HTR-8/SVneo (cell line): ENCODE data around the gene MRPL28.

Source experiments
- DNase-seq: peaks from one replicate; pipeline ENCODE4 v3.0.0; 2011; ENCODE audit warnings: low spot score, mixed read lengths; ENCODE audit not compliant: insufficient read length
- FAIRE-seq: peaks from 2 replicates; lab custom pipeline; 2011; peaks lifted over from hg19 to GRCh38; lab: Jason Lieb, UNC

MRPL28 gene

GRCh38 chr16:375927-376816 is 5.8 kb upstream of the MRPL28 start:
- FAIRE-seq (no peak), DNase-seq (no peak)

DNA sequence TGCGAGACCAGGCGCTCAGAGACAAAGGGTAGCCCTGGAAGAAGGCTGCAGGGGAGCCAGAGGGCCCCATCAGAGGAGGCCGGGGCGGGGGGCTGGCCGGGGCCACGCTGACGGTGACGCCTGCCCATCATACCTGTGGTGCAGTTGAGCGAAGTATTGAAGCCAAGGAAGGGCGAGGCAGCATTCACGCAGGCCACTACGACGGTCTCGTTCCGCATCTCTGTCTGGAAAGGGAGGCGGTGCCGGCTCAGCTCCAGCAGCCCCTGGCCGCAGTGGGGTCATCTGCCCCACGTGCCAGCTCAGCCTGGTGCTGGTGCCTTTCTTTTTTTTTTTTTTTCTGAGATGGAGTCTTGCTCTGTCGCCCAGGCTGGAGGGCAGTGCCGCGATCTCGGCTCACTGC is 4.9 kb upstream of the MRPL28 start:
- DNase-seq (no peak), FAIRE-seq (no peak)

DNA sequence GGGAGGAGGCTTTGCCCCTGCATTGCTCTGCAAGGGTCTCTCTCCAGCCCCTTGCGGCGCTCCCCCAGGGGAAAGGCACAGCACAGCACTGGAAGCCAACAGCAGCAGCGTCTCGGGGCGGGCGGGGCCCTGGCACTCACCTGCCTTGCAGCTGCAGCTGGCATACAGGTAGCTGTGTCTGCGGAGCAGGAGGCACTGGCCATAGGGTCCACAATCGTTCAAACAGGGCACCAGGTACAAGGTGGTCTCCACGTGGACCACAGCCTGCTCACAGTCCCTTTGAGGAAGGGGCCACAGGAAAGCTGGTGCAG is 4.2 kb upstream of the MRPL28 start:
- FAIRE-seq = no peak
- no peak for DNase-seq

DNA sequence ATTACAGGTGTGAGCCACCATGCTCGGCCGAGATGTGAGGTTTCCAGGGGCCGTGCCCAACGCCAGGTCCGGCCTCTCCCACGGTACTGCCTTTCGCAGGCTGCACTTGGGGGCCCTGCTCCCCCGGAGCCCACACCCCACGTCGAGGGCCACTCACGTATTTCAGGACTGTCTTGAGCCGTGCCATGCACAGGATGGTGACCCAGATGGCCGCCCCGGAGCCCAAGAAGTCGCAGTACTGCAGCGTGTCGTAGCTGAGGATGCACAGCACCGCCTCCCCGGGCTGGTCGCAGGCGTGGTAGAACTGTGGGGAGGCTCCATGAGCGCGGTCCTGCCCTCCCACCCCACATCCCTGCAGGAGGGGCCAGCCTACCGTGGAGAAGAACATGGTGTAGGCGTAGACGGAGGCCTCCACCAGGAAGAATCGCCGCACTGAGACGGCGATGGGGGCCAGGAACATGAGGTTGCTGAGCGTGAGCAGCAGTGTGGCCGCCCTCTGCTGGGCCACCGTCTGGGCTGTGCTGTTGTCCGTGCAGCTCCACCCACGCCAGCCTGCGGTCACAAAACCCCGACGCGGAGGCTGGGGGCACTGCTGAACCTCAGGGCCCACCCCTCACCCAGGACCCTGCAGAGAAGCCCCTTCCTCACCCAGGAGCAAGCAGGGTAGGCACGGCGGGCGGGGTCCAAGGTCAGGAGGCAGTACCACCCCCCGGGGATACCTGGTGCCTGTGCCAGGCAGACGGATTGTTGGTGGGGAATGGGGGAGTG is 3.7 kb upstream of the MRPL28 start:
- FAIRE-seq = no peak
- no peak for DNase-seq

DNA sequence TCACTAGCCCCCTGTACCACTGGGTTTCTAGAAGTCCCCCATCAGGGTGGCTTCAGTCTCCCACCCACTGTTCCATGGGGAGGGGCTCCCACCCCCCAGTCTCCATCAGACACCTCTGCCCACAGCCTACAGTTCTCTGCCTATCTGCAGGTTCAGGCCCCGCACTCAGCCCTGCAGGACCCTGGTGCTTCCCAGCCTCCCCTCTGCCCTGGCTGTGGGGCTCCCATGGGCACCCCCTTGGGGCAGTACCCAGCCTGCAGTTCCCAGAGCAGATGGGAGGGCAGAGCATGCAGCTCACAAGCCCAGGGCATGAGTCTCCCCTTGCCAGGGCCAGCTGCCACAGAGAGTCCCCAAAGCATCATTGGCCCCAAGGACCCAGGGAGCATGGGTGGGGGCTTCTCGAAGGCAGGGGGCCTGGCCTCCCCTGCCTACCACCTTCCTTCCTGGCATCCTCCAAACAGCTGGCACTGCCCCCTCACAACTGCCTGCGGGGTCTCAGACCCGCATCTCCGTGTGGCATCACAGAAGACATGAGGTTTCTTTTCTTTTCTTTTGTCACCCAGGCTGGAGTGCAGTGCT is 2.8 kb upstream of the MRPL28 start:
- FAIRE-seq (no peak), DNase-seq (no peak)

GRCh38 chr16:372302-372983 is 2.1 kb upstream of the MRPL28 start:
- FAIRE-seq (no peak), DNase-seq (no peak)

DNA sequence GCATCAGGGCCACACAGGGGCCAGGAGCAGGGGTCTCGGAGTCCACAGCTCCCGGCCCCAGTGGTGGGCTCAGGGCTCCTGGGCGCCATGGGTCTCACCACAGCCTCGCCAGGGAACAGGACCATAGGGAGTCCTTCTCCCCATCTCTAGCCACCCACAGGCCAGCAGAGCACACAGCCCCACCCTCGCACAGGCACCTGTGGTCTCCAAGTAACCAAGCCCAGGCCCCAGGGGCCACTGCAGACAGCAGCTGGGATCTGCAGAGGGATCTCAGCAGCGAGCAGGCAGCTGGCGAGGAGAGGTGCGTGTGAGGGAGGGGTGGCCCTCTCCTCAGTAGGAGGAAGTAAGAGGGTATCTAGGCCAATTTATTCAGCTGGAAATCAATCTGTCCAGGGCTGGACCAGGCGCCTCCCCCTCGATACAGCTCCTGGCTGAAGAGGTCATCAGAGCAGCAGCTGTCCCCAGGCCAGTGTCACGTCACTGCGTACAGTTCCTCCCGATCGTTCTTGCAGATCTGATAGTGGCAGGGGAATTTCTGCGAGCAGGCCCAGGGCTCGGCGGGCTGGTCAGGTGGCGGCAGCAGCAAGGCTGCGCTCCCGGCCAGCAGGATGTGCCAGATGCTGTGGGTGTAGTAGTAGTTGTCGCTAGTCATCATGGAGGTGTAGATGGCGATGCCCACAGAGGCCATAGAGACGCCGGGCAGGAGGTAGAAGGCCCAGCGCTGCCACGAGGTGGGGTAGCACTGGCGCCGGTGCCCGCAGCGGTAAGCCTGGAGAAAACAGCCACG is 1.4 kb upstream of the MRPL28 start:
- FAIRE-seq (no peak), DNase-seq (no peak)

GRCh38 chr16:370979-371514 is 709 bp upstream of the MRPL28 start:
- FAIRE-seq = no peak
- no peak for DNase-seq

- FAIRE-seq (no peak), DNase-seq (no peak)
Observed at GRCh38 chr16:369866-370436, 387 bp downstream of the MRPL28 start.

GRCh38 chr16:369275-369865 is 968 bp downstream of the MRPL28 start:
- FAIRE-seq = no peak
- no peak for DNase-seq

DNA sequence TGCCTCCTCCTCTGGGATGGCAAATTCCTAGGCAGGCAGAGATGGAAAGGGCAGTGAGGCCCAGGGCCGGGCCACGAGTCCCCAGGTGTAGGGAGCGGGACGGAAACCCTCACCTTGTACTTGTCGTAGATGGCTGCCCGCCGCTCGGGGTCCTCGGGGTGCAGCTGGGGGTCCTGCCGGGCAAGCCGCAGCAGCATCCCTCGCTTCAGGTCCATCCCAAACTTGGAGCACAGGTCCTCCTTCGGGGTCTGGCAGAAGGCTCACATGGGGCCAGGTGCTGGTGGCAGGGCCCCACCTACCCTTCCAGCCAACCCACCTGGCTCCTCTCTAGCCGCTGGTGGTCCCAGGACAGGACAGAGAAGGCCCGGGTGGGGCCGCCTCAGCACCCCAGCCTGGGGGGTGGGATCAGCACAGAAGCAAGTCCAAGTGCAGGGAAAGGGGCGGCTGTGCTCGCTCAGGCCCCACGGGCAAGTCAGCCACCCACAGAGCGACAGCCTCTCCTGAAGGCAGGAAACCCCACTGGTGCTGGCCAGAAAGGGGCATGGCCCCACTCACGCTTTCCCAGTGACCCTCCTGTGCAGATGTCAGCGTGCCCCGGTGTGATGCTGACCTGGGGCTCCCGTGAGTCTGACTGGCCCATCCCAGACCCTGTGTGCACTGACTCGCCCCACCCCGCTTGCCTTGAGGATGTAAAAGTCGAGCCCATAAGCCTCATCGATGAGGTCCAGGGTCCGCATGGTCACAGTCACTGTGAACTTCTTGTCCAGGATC is 1.8 kb downstream of the MRPL28 start:
- no peak for FAIRE-seq
- DNase-seq = no peak

GRCh38 chr16:367333-367903 is 2.9 kb downstream of the MRPL28 start:
- FAIRE-seq (no peak), DNase-seq (no peak)

- no peak for FAIRE-seq
- DNase-seq = no peak
Observed at GRCh38 chr16:366476-366875, 3.9 kb downstream of the MRPL28 start.

- FAIRE-seq (no peak), DNase-seq (no peak)
Observed at GRCh38 chr16:364595-365491, 5.5 kb downstream of the MRPL28 start.

DNA sequence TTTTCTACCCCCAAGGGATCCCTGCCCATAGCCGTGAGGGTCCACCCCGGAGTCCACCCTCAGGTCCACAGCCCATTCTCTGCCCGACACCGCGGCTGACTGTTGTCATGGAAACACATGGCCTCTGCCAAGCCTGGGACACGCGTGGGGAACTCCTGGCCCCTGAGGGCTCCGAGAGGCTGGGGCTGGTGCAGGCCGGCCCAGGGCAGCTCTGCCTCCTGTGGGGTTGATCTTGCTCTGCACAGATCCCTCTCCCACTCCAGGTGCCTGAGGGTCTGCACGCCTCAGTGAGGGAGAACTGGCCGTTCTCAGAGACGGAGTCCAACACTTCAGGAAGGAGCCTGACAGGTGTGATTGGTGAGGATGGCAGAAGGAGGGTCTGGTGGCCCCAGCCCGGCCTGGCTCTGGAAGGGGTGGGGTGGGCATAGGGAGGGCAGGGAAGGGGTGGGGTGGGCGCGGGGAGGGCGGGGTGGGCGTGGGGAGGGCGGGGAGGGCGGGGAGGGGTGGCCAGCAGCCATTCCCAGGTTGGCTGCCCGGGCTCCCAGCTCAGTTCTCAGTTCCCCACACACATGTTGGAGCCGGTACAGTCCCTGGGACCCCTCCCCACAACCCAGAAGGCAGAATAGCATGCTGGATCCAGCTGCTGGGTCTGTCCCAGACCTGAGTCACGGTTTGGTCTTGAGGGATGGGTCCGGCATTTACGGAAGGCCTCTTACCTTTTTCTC is 6.4 kb downstream of the MRPL28 start:
- DNase-seq = no peak
- FAIRE-seq = no peak

- DNase-seq (no peak), FAIRE-seq (no peak)
Observed at GRCh38 chr16:363110-363765, 7.1 kb downstream of the MRPL28 start.
